HepG2 (cell line): Measurements from ENCODE around the gene RSPRY1.

Source experiments
- CTCF ChIP-seq: sonication (generic); formaldehyde crosslinking; IDR thresholded peaks from 2 replicates; pipeline ENCODE4 v1.5.0; 2020; ENCODE audit warnings: mild to moderate bottlenecking, missing genetic modification reagents, moderate library complexity
- MED1 ChIP-seq: sonication (generic); formaldehyde crosslinking; IDR thresholded peaks from 2 replicates; pipeline ENCODE4 v1.4.0; 2020; ENCODE audit warnings: missing genetic modification reagents
- MED13 ChIP-seq: sonication (generic); formaldehyde crosslinking; IDR thresholded peaks from 2 replicates; pipeline ENCODE4 v1.5.0; 2020; ENCODE audit warnings: missing genetic modification reagents
- POLR2A ChIP-seq, 2 experiments: IDR thresholded peaks; 2 replicates each; pipeline ENCODE4 v1.6.1; 2011; ENCODE audit warnings: low read depth in 2 of 2, low read length in 2 of 2, mild to moderate bottlenecking in 1 of 2, moderate library complexity in 1 of 2; ENCODE audit not compliant: insufficient read depth in 1 of 2
- THAP8 ChIP-seq: sonication (generic); formaldehyde crosslinking; IDR thresholded peaks from 2 replicates; pipeline ENCODE4 v1.5.1; 2020; ENCODE audit warnings: missing genetic modification reagents, mild to moderate bottlenecking, borderline replicate concordance
- ZBTB49 ChIP-seq: sonication (generic); formaldehyde crosslinking; IDR thresholded peaks from 2 replicates; pipeline ENCODE4 v1.4.0; 2020; ENCODE audit warnings: missing genetic modification reagents, borderline replicate concordance
- ZNF792 ChIP-seq: IDR thresholded peaks from 2 replicates; pipeline ENCODE4 v1.6.1; 2016

- TF ChIP-seq THAP8 (CRISPR knock-in tag): no peak
- no peak for TF ChIP-seq MED1 (CRISPR knock-in tag)
- TF ChIP-seq MED13 (CRISPR knock-in tag): no peak
- TF ChIP-seq POLR2A (IDR thresholded peaks at IDR 0.05; ENCODE audit: insufficient read depth in 1 of 2, low read depth in 2 of 2, low read length in 2 of 2): no peak
- TF ChIP-seq ZNF792 (CRISPR knock-in tag): no peak
- peak; percentile 77 for TF ChIP-seq CTCF
- no peak for TF ChIP-seq ZBTB49
Measured at GRCh38 chr16:57167953-57168352, 18.2 kb upstream of the RSPRY1 start.
